Naive thymus-derived CD4-positive, alpha-beta T cell (primary cell): ENCODE results near the gene CAMK1D. TPM values are rescaled to one million over a fixed set of nuclear protein-coding genes. Genes with fewer than 3 reads are reported as not detected.

Source experiments
- ATAC-seq: fragments of 150-1000 bp; cut with Tn5 transposase; 2 replicates; pipeline ENCODE4 v1.10.0; 2021; ENCODE audit warnings: mild to moderate bottlenecking, moderate library complexity
- CTCF ChIA-PET: fragments of 350-600 bp; sonication (Branson Sonifier 250); formaldehyde crosslinking; loops from one replicate; lab custom pipeline; 2021; ENCODE audit warnings: antibody characterized with exemption; lab: Charles Lee
- POLR2A ChIA-PET: fragments of 350-600 bp; sonication (Branson Sonifier 250); formaldehyde crosslinking; loops from one replicate; lab custom pipeline; 2021; ENCODE audit warnings: antibody characterized with exemption, inconsistent platforms; lab: Charles Lee
- DNase-seq, 9 donors: peaks; one replicate each; pipeline versions ENCODE4 v3.0.0 to v3.0.0-alpha.2; 2020 to 2022; ENCODE audit warnings: mixed read lengths in 1 of 9
- H3K27ac ChIP-seq: one replicate; pipeline ENCODE4 v1.7.0; 2013; ENCODE audit warnings: mild to moderate bottlenecking, low read depth, low read length, moderate library complexity
- H3K27me3 ChIP-seq, 2 donors: one replicate each; pipeline ENCODE4 v1.7.0; 2013; ENCODE audit warnings: low read length in 2 of 2, mild to moderate bottlenecking in 2 of 2, moderate library complexity in 2 of 2; ENCODE audit not compliant: control insufficient read depth in 2 of 2, insufficient read depth in 2 of 2
- H3K36me3 ChIP-seq, 3 experiments: 1 replicate in 2 of 3; 2 replicates in 1 of 3; pipeline ENCODE4 v1.7.0; 2013; ENCODE audit warnings: low read length in 3 of 3, mild to moderate bottlenecking in 3 of 3, moderate library complexity in 1 of 3; ENCODE audit not compliant: insufficient read depth in 3 of 3, control insufficient read depth in 2 of 3
- H3K4me1 ChIP-seq, 2 donors: one replicate each; pipeline ENCODE4 v1.7.0; 2013; ENCODE audit warnings: low read length in 2 of 2, mild to moderate bottlenecking in 2 of 2, moderate library complexity in 1 of 2; ENCODE audit not compliant: control insufficient read depth in 2 of 2, insufficient read depth in 2 of 2
- H3K4me3 ChIP-seq: 2 replicates; pipeline ENCODE4 v1.7.0; 2013; ENCODE audit warnings: mild to moderate bottlenecking, low read length
- H3K9me3 ChIP-seq, 3 experiments: 1 replicate in 2 of 3; 2 replicates in 1 of 3; pipeline ENCODE4 v1.7.0; 2013; ENCODE audit warnings: low read length in 3 of 3; ENCODE audit not compliant: control insufficient read depth in 2 of 3
- H3K27ac Mint-ChIP-seq, 9 donors: one replicate each; pipeline ENCODE4 v1.8.0; 2020 to 2022; ENCODE audit warnings: mixed read lengths in 9 of 9, mild to moderate bottlenecking in 8 of 9, moderate library complexity in 5 of 9, inconsistent platforms in 2 of 9
- H3K27me3 Mint-ChIP-seq, 5 donors: one replicate each; pipeline ENCODE4 v1.8.0; 2021 to 2022; ENCODE audit warnings: mixed read lengths in 5 of 5, mild to moderate bottlenecking in 1 of 5
- H3K36me3 Mint-ChIP-seq, 5 donors: one replicate each; pipeline ENCODE4 v1.8.0; 2020 to 2022; ENCODE audit warnings: mixed read lengths in 5 of 5, mild to moderate bottlenecking in 3 of 5, inconsistent platforms in 1 of 5
- H3K4me1 Mint-ChIP-seq, 7 donors: one replicate each; pipeline ENCODE4 v1.8.0; 2020 to 2022; ENCODE audit warnings: mixed read lengths in 7 of 7, mild to moderate bottlenecking in 3 of 7, inconsistent platforms in 1 of 7
- H3K4me3 Mint-ChIP-seq, 10 donors: one replicate each; pipeline ENCODE4 v1.8.0; 2020 to 2022; ENCODE audit warnings: mild to moderate bottlenecking in 10 of 10, mixed read lengths in 10 of 10, moderate library complexity in 6 of 10, inconsistent platforms in 2 of 10
- H3K9me3 Mint-ChIP-seq, 11 donors: one replicate each; pipeline ENCODE4 v1.8.0; 2020 to 2022; ENCODE audit warnings: mixed read lengths in 11 of 11, mild to moderate bottlenecking in 4 of 11, inconsistent platforms in 1 of 11, moderate library complexity in 1 of 11
- intact Hi-C, 2 donors: fragments of 100-400 bp; cut with micrococcal nuclease; formaldehyde crosslinking; loops; one replicate each; pipeline ENCODE4 v1.15.1; 2023
- polyA plus RNA-seq, 2 donors: library from polyadenylated mRNA; unstranded; fragments of 300-500 nt; fragmentation: Illumina TruSeq; gene quantifications; one replicate each; pipeline ENCODE4 v1.2.3, GENCODE V29; 2021
- total RNA-seq, 6 experiments: library from RNA in 5 of 6; stranded (reverse) in 5 of 6; gene quantifications; 1 replicate in 5 of 6; 2 replicates in 1 of 6; pipeline ENCODE4 v1.2.3 and lab custom pipeline; 2021 to 2026

Gene CAMK1D
- total and polyA plus RNA-seq, 7 experiments from 2014 or later = 12.5 to 43.2 (median 18.6) TPM

DNA sequence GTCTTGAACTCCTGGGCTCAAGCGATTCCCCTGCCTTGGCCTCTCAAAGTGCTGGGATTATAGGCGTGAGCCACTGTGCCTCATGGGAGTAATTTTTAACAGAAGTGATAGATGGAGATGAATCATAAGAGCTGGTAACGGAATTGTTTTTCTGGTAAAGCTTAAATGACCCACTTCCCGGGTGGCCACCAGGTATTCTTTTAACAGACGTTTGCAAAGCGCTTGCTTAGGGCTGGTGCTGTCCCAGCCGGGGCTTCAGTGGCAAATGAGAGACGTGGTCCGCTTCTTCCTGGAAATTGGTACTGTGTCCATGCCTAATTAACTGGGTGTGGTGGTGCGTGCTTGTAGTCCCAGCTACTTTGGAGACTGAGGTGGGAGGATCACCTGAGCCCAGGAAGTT is 23.5 kb downstream of the CAMK1D start:
- Histone ChIP-seq H3K27me3 (no peaks in the 10 kb centered on the region), H3K4me3 (no peak overlapping the region), H3K9me3 (no peaks in the 10 kb centered on the region), H3K36me3 (no peaks in the 10 kb centered on the region), H3K4me1 (no peaks in the 10 kb centered on the region), H3K27ac (no peak overlapping the region)
- DNase-seq = no peak
- ATAC-seq = no peak
- Mint-ChIP-seq H3K9me3 (no peaks in the 10 kb centered on the region), H3K4me1 (peaks cover 0 to 33% (median 14%) of the 10 kb centered on the region in 7 donors), H3K27ac (peak overlapping the region in 1 of 9 donors; percentile 51), H3K4me3 (no peak overlapping the region), H3K27me3 (no peaks in the 10 kb centered on the region), H3K36me3 (peaks cover 0 to 17% (median 10%) of the 10 kb centered on the region in 5 donors)
- CTCF ChIA-PET = interaction anchor here (0.6 kb wide), 1 partner anchor 108 kb away, joined by 5 read pairs; no protein-coding TSS in a partner anchor
- POLR2A ChIA-PET = no interaction called here
- intact Hi-C loops = no loop called here

GRCh38 chr10:12375076-12375504 is 25.7 kb downstream of the CAMK1D start:
- Mint-ChIP-seq H3K27me3 (no peaks in the 10 kb centered on the region), H3K4me3 (no peak overlapping the region), H3K27ac (peak overlapping the region in 3 of 9 donors; percentile 12 to 65 (median 51)), H3K4me1 (peaks cover 0 to 29% (median 16%) of the 10 kb centered on the region in 7 donors), H3K9me3 (no peaks in the 10 kb centered on the region), H3K36me3 (peaks cover 0 to 14% (median 10%) of the 10 kb centered on the region in 5 donors)
- no peak for DNase-seq
- intact Hi-C loops = no loop called here
- ChIA-PET POLR2A (no interaction called here), CTCF (no interaction called here)
- no peaks in the 10 kb centered on the region for H3K4me1 ChIP-seq
- no peaks in the 10 kb centered on the region for H3K36me3 ChIP-seq
- no peak for ATAC-seq
- H3K9me3 ChIP-seq = no peaks in the 10 kb centered on the region
- H3K4me3 ChIP-seq = no peak overlapping the region
- H3K27ac ChIP-seq = no peak overlapping the region
- no peaks in the 10 kb centered on the region for H3K27me3 ChIP-seq

GRCh38 chr10:12376211-12376610 is 26.9 kb downstream of the CAMK1D start:
- Histone ChIP-seq H3K9me3 (no peaks in the 10 kb centered on the region), H3K36me3 (no peaks in the 10 kb centered on the region), H3K4me3 (no peak overlapping the region), H3K4me1 (no peaks in the 10 kb centered on the region), H3K27me3 (no peaks in the 10 kb centered on the region), H3K27ac (no peak overlapping the region)
- Mint-ChIP-seq H3K4me3 (no peak overlapping the region), H3K4me1 (peaks cover 0 to 29% (median 14%) of the 10 kb centered on the region in 7 donors), H3K9me3 (no peaks in the 10 kb centered on the region), H3K27ac (peak overlapping the region in 2 of 9 donors; percentile 38 to 65), H3K27me3 (no peaks in the 10 kb centered on the region), H3K36me3 (peaks cover 0 to 13% (median 10%) of the 10 kb centered on the region in 5 donors)
- ATAC-seq (no peak), DNase-seq (no peak)
- intact Hi-C loops = no loop called here
- ChIA-PET CTCF (interaction anchor here (0.7 kb wide), 1 partner anchor 14 kb away, joined by 3 read pairs; no protein-coding TSS in a partner anchor), POLR2A (no interaction called here)

DNA sequence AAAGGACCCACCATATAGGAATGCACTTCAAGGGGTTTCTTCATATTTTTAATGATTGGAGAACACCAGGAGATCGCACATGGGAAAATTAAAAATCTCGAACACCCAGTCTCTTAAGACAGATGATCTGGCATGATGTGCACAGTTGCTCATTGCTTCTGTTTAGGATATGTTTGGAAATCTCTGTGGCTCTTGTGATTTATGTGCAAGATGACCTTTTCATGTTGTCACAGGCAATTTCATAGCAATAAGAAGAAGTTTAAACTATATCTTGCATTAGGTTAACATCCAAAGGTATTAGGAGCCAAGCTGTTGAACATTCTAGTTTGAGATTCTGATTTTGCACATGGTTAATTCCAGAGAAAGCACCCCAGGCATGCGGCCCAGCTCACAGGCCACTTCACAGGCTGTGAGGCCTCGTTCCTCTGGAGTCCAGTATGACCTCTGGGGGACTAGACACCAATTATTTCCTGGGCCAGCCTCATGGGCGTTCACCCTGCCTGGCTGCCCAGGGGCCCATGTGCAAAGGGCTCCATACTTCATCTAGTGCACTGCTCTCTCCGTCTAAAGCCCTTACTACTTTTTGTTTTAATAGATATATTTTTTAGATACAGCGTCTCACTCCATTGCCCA is 28.4 kb downstream of the CAMK1D start:
- intact Hi-C loops = no loop called here

DNA sequence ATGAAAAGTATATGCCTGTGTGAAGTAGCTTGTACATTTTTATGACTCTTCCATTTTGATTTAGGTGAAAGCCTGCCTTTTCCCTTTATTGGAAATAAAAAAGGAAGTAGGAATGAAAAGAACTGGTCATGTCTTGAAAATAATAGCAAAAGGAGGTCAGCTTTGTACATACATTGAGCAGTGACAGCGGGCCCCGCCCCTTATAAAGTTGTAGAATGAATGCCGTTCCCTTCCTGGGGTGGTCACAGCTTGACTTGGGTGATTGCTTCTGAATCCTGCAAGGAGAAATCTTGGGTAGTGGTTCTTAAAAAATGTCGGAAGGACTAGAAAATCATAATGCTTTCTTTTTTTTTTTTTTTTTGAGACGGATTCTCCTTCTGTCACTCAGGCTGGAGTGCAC is 31.7 kb downstream of the CAMK1D start:
- Mint-ChIP-seq H3K4me3 (no peak overlapping the region), H3K9me3 (peaks cover 0 to 17% (median 5%) of the 10 kb centered on the region in 11 donors), H3K27me3 (no peaks in the 10 kb centered on the region), H3K36me3 (peaks cover 3 to 22% (median 16%) of the 10 kb centered on the region in 5 donors), H3K27ac (peak overlapping the region in 1 of 9 donors; percentile 53), H3K4me1 (peaks cover 0 to 28% (median 16%) of the 10 kb centered on the region in 7 donors)
- Histone ChIP-seq H3K27me3 (no peaks in the 10 kb centered on the region), H3K4me1 (no peaks in the 10 kb centered on the region), H3K4me3 (no peak overlapping the region), H3K27ac (no peak overlapping the region), H3K9me3 (no peaks in the 10 kb centered on the region), H3K36me3 (no peaks in the 10 kb centered on the region)
- intact Hi-C loops = no loop called here
- DNase-seq (no peak), ATAC-seq (no peak)
- POLR2A ChIA-PET = interaction anchor here (0.6 kb wide), 1 partner anchor 83 kb away, joined by 3 read pairs; no protein-coding TSS in a partner anchor
- CTCF ChIA-PET = no interaction called here

More for the DNA sequence above, 28.4 kb downstream of the CAMK1D start:
- ATAC-seq (no peak), DNase-seq (no peak)
- ChIA-PET POLR2A (interaction anchor here (0.6 kb wide), 1 partner anchor 13 kb away, joined by 5 read pairs; no protein-coding TSS in a partner anchor), CTCF (no interaction called here)
- Histone ChIP-seq H3K36me3 (no peaks in the 10 kb centered on the region), H3K27me3 (no peaks in the 10 kb centered on the region), H3K4me1 (no peaks in the 10 kb centered on the region), H3K27ac (no peak overlapping the region), H3K9me3 (no peaks in the 10 kb centered on the region), H3K4me3 (no peak overlapping the region)
- Mint-ChIP-seq H3K4me3 (no peak overlapping the region), H3K27me3 (no peaks in the 10 kb centered on the region), H3K9me3 (no peaks in the 10 kb centered on the region), H3K4me1 (peaks cover 0 to 27% (median 17%) of the 10 kb centered on the region in 7 donors), H3K36me3 (peaks cover 0 to 13% (median 10%) of the 10 kb centered on the region in 5 donors), H3K27ac (no peak overlapping the region)

DNA sequence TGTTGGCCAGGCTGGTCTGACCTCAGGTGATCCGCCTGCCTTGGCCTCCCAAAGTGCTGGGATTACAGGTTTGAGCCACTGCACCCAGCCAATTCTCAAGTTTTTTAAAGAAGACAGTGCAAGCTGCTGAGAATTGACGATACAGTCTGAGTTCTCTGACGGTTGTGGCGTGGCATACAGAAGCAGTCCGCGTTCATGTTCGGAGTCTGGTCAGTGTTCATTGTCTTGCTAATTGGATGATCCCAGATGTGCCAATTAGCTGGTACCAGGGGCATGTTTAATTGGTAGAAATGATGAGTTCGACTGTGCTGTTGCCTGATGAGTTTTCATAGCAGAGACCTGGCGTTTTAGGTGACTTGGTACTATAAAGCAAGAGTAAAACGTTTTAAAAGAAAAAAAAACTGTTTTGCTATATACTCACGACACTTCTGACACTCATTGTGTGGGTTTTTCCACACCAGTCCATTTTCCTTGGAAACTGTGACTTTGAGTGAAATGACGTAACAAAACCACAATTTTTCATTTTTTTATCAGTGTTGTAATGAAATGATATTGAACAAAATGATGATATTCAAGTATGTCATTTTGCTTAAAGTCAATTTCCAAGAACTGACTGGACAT is 32.3 kb downstream of the CAMK1D start:
- H3K27ac Mint-ChIP-seq = no peak overlapping the region
- CTCF ChIA-PET = no interaction called here
- intact Hi-C loops = no loop called here
- H3K27me3 Mint-ChIP-seq = no peaks in the 10 kb centered on the region
- H3K4me1 Mint-ChIP-seq = peaks cover 0 to 24% (median 16%) of the 10 kb centered on the region in 7 donors
- H3K4me3 ChIP-seq = no peak overlapping the region
- no peaks in the 10 kb centered on the region for H3K27me3 ChIP-seq
- H3K9me3 Mint-ChIP-seq = peaks cover 0 to 17% (median 5%) of the 10 kb centered on the region in 11 donors
- no peaks in the 10 kb centered on the region for H3K9me3 ChIP-seq
- no peak overlapping the region for H3K27ac ChIP-seq
- ATAC-seq (no peak), DNase-seq (no peak)
- H3K36me3 Mint-ChIP-seq = peaks cover 3 to 22% (median 16%) of the 10 kb centered on the region in 5 donors
- no peaks in the 10 kb centered on the region for H3K36me3 ChIP-seq
- H3K4me3 Mint-ChIP-seq = no peak overlapping the region
- POLR2A ChIA-PET = no interaction called here
- H3K4me1 ChIP-seq = no peaks in the 10 kb centered on the region
